ENCODE data around the gene FILIP1L. TPM values are rescaled to one million over a fixed set of nuclear protein-coding genes. Genes with fewer than 3 reads are reported as not detected.

Gene FILIP1L
- total and polyA plus RNA-seq, 2 of the 4 experiments (the other 2 are of a cell fraction) = 11.5 to 19.9 TPM

DNA sequence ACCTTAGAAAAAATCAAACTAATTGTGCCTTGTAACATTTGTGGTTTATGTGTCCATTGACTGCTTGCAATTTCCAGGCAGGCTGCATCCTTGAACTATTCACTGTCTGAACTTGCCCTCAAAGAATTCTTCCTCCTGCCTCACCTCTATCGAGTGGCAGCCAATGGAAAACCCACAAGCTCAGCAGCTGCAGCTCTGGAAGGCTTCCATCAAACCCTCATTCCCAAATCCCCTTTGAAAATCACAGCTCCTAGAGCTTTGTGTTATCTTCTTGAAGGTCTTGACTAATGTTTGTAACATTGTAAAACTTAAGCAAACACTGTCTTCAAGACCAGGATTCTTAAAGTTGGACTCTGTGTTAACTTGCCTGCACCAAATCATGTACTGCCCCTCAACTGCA, 81.1 kb downstream of the FILIP1L start:
- H3K4me1 ChIP-seq (ENCODE audit: control insufficient read depth, insufficient read depth, low read length) = peaks cover 2% of the 10 kb centered on the region; the same call in 1 of the 2 replicates
- in situ Hi-C loops (cut with MboI; ENCODE audit: low sequenced_read_pairs) (no loop called here), dilution Hi-C loops (cut with HindIII; ENCODE audit: low sequenced_read_pairs, unreplicated experiment) (no loop called here), intact Hi-C loops (cut with micrococcal nuclease) (no loop called here)
- ChIA-PET CTCF (interaction anchor here (1.6 kb wide), 1 partner anchor 27 kb away, joined by 5 read pairs; no protein-coding TSS in a partner anchor), POLR2A (ENCODE audit: unreplicated experiment) (interaction anchor here (0.6 to 1.2 kb wide), 3 partner anchors 8 to 161 kb away, joined by 3 to 5 read pairs (median 3); no protein-coding TSS in a partner anchor)
- peak overlapping the region; percentile 32; the same call in 1 of the 2 replicates for H3K18ac ChIP-seq (ENCODE audit: low read depth, low read length)
- no peak overlapping the region; the same call in 1 of the 2 replicates for H4K5ac ChIP-seq (ENCODE audit: low read depth, low read length)
- H2BK120ac ChIP-seq (ENCODE audit: low read depth, low read length) = peak overlapping the region; percentile 74
- DNase-seq = peak; percentile 81
- peak overlapping the region; percentile 48; the same call in 1 of the 2 replicates for H3K23ac ChIP-seq (ENCODE audit: low read depth, low read length)
- H4K91ac ChIP-seq (ENCODE audit: insufficient read depth, low read depth, low read length) = no peak overlapping the region
- no peak overlapping the region for H2AK9ac ChIP-seq (replicated peaks; ENCODE audit: low read depth, low read length, poor library complexity)
- no peaks in the 10 kb centered on the region for H3K27me3 ChIP-seq (ENCODE audit: control insufficient read depth, insufficient read depth, low read length)
- no peak overlapping the region; the same call in 1 of the 2 replicates for H3K4ac ChIP-seq (ENCODE audit: low read depth, low read length)
- H3K56ac ChIP-seq (ENCODE audit: extremely low read depth, insufficient read depth, low read length) = no peak overlapping the region; the same call in 1 of the 2 replicates
- H3K79me1 ChIP-seq (ENCODE audit: low read depth in 1 of 2, low read length in 2 of 2) = no peaks in the 10 kb centered on the region
- no peaks in the 10 kb centered on the region; the same call in 1 of the 2 replicates for H4K20me1 ChIP-seq (ENCODE audit: insufficient read depth, low read length)
- peak overlapping the region in 1 of 2 experiments; percentile 24; a peak in 2 of 4 replicates for H4K8ac ChIP-seq (ENCODE audit: low read depth in 2 of 2, low read length in 2 of 2)
- no peak overlapping the region for H3K9ac ChIP-seq (ENCODE audit: low read depth, low read length)
- H3K14ac ChIP-seq (replicated peaks; ENCODE audit: low read depth, low read length) = peak overlapping the region; percentile 8
- no CpG with 5 or more reads among the region's 1 CpG for WGBS, 2 experiments (ENCODE audit: extremely low coverage in 2 of 2, insufficient read length in 1 of 2)
- H3K4me2 ChIP-seq (ENCODE audit: low read depth, low read length) = no peak overlapping the region
- peak; percentile 62 for ATAC-seq (ENCODE audit: low read depth)
- peak overlapping the region; percentile 63; the same call in 1 of the 2 replicates for H3K27ac ChIP-seq (ENCODE audit: insufficient read depth, low read length)
- H2BK15ac ChIP-seq (ENCODE audit: low read depth, low read length) = peak overlapping the region; percentile 53; the same call in 2 of the 3 replicates
- no peaks in the 10 kb centered on the region for H3K36me3 ChIP-seq (ENCODE audit: control insufficient read depth, insufficient read depth, low read length)
- no peaks in the 10 kb centered on the region for H3K9me1 ChIP-seq (ENCODE audit: insufficient read depth, low read length)
- H3K4me3 ChIP-seq (ENCODE audit: insufficient read depth, low read depth, low read length) = no peak overlapping the region
- BruUV-seq (replicated peaks) = no TSS peak
- peak overlapping the region; percentile 8; the same call in 1 of the 2 replicates for H2AK5ac ChIP-seq (ENCODE audit: low read depth, low read length)
- peak overlapping the region; percentile 77; the same call in 1 of the 2 replicates for H2BK20ac ChIP-seq (ENCODE audit: low read depth, low read length)
- no peak overlapping the region for H2AFZ ChIP-seq (replicated peaks; ENCODE audit: low read length, poor library complexity)
- H2BK5ac ChIP-seq (ENCODE audit: low read depth, low read length, poor library complexity, severe bottlenecking) = peak overlapping the region; percentile 80
- TF ChIP-seq POLR2A (IDR thresholded peaks at IDR 0.05; ENCODE audit: low read depth, low read length) (no peak), MAFK (IDR thresholded peaks at IDR 0.05; ENCODE audit: low read depth, low read length) (no peak), RAD21 (IDR thresholded peaks at IDR 0.05; ENCODE audit: low read length) (no peak)
- no peaks in the 10 kb centered on the region for H3K9me3 ChIP-seq (ENCODE audit: control insufficient read depth, insufficient read depth, low read length)

Data from IMR-90 (cell line).